GM10248 (cell line): ENCODE measurements around the gene CAPZA3.

Experiments
- CTCF ChIA-PET: fragments of 300-600 bp; sonication (Branson Sonifier 250); formaldehyde crosslinking; extraction: SDS; loops from one replicate; lab custom pipeline; 2021; ENCODE audit warnings: antibody characterized with exemption; lab: Yijun Ruan, JAX
- POLR2A ChIA-PET: fragments of 350-650 bp; sonication (Branson Sonifier 250); formaldehyde crosslinking; extraction: SDS; loops from one replicate; lab custom pipeline; 2020; ENCODE audit warnings: antibody characterized with exemption; lab: Yijun Ruan, JAX
- DNase-seq: peaks from one replicate; pipeline ENCODE4 v3.0.0; 2012; ENCODE audit errors: extremely low spot score
- TF ChIP-seq, protein P1 (sequence below): IDR thresholded peaks from 2 replicates; pipeline ENCODE4 v1.5.1; 2012; ENCODE audit warnings: mild to moderate bottlenecking, low read depth; ENCODE audit errors: extremely low read depth, missing control alignments, control extremely low read depth

The CAPZA3 gene

DNA sequence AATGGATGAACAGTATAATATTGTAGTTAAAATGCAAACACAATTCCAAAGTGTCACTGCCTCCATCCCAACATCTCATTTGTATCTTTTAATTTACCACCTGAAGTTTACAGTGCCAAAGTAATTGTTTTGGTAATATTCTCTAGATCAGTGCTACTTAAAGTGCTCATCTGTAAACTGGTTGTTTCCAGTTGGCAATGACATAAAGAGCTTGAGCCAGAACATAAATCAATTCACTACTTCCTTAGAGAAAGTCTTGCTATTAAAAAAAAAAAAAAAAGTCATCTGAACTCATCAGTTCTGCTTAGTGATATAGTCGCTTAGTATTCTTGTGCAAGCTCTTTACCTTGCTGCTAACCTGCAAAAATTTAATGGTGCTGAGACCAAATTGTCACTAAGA is 16.5 kb upstream of the CAPZA3 start:
- ChIA-PET POLR2A (no interaction called here), CTCF (no interaction called here)
- DNase-seq, result no peak
- TF ChIP-seq, protein P1, sequence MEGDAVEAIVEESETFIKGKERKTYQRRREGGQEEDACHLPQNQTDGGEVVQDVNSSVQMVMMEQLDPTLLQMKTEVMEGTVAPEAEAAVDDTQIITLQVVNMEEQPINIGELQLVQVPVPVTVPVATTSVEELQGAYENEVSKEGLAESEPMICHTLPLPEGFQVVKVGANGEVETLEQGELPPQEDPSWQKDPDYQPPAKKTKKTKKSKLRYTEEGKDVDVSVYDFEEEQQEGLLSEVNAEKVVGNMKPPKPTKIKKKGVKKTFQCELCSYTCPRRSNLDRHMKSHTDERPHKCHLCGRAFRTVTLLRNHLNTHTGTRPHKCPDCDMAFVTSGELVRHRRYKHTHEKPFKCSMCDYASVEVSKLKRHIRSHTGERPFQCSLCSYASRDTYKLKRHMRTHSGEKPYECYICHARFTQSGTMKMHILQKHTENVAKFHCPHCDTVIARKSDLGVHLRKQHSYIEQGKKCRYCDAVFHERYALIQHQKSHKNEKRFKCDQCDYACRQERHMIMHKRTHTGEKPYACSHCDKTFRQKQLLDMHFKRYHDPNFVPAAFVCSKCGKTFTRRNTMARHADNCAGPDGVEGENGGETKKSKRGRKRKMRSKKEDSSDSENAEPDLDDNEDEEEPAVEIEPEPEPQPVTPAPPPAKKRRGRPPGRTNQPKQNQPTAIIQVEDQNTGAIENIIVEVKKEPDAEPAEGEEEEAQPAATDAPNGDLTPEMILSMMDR, result no peak

DNA sequence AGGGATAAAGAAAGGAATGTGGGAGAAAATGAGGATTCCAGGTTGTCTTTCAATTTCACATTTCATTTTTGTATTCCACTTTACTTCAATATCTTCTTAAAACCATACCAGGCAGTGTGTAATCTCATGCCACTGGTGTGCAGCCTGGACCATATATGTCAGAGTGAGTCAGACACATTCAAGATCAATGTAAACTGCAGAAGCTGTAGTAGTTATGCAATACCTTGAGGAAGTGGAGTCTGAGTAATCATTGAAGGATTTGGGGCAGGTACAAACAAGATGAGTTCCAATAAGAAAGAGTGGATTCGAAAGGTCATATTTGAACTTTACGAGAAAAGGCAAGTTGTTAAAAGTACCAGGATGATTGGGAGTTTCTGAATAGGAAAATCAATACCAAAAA is 14.2 kb upstream of the CAPZA3 start:
- ChIA-PET CTCF (no interaction called here), POLR2A (no interaction called here)
- TF ChIP-seq, protein P1, result no peak
- DNase-seq, result no peak

DNA sequence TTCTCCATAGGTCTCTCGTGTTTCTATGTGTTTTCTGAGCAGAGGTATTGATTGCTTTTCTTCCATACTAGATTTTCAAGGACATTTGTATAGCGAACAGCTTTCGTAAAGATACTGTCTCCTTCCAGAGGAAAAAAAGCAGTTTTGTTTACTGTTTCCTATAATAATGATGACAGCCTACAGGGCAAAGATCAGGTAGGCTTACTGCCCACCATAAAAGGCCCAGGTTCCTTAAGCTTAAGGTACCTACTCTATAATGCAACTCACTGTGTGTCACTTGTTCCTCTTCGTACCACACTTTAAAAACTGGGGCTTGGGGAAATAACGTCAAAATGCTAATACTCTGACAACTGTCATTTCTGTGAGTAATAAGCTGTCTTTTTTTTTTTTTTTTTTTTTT is 6.8 kb upstream of the CAPZA3 start:
- ChIA-PET CTCF (interaction anchor here (1.4 kb wide), 1 partner anchor 59 kb away, joined by 3 read pairs; no protein-coding TSS in a partner anchor), POLR2A (no interaction called here)
- TF ChIP-seq, protein P1, result no peak
- no peak for DNase-seq

DNA sequence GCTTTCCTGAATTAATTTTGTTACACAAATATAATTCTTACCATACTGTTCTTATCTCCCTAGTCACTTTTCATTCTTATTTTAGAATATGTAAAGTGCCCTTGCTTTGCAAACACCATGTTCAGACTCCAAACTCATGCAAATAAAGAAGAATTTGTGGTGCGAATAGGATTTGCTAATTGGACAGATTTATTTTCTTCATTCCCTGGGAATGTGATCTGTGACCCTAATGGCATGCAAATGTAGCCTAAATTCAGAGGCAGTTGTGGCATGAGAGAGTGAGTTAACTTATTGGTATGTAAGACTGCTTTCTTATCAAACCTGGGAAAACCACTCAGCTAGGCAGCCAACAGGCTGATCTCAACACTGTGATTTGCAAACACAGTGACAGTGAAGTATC is 10.0 kb downstream of the CAPZA3 start:
- CTCF ChIA-PET, result no interaction called here
- POLR2A ChIA-PET, result no interaction called here
- TF ChIP-seq, protein P1, result no peak
- no peak for DNase-seq

DNA sequence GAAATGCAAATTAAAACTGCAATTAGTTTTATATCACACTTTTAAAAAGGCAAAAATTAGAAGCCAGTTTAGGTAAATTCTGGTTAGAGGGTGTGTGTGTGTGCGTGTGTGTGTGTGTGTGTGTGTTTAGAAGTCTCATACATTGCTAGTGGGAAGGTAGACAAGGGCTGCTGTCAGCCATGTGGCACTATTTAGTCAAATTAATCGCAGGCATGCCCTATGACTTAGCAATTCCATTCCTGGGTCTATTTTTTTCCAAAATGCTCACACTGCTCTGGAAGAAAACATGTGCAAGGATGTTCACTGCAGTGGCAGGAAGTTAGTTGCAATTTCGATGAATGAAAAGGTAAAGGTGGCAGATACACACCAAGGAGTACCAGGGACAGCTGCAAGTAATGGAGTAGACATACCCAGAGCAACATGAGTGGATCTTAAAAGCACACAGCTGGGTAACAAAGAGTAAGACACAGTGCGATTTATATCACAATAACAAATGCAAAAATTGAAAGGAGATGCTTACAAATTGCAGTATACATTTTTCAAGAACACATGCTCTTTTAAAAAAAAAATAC is 11.6 kb downstream of the CAPZA3 start:
- no peak for DNase-seq
- POLR2A ChIA-PET, result no interaction called here
- TF ChIP-seq, protein P1, result no peak
- CTCF ChIA-PET, result no interaction called here

DNA sequence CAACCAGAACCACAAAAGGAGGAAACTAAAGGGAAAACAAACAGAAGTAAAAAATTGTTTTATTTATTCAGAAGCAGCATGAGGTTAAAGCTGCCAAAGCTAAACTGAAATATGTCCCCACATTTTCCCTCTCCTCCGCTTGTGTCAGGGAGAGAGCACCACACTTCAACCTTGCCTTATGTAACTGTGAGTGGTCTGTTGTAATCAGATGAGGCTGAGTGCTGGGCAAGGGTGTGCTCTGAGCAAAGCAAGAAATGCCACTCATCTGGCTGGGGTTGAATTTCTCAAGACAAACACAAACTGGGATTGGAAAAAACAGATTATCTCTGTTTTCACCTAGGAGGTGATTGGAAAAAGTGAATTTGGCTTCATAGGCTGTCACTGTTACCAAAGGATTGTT is 12.2 kb downstream of the CAPZA3 start:
- POLR2A ChIA-PET, result no interaction called here
- CTCF ChIA-PET, result no interaction called here
- DNase-seq, result no peak
- TF ChIP-seq, protein P1, result no peak
